ENCODE measurements around the gene FERD3L. TPM values are rescaled to one million over a fixed set of nuclear protein-coding genes. Genes with fewer than 3 reads are reported as not detected.

FERD3L gene
- total and polyA plus RNA-seq, 5 experiments from 2014 or later = not detected

DNA sequence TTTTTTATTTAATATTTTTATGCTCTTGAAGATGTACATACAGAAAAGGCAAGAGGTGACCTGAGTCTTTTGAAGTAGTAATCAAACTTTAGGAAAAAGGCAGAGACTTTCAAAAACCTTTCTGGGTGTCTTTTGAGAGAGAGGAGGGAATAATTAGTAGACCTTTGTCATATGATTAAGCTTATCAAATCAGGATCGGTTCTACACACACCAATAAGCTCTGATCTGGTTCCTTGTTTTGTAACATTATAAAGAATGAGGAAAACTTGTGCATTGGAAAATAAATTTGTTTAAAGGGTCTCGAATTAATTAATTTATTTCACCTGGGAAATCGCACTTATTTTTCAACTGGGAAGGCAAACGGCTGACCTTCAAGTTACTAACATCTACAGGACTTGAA, 39.7 kb downstream of the FERD3L start:
- H3K36me3 Mint-ChIP-seq = peaks cover 0 to 15% (median 3%) of the 10 kb centered on the region in 3 donors
- DNase-seq = no peak
- H3K4me3 Mint-ChIP-seq = no peak overlapping the region
- no peak for ATAC-seq
- POLR2A ChIA-PET = no interaction called here
- H3K4me1 Mint-ChIP-seq = peaks cover 2 to 13% (median 5%) of the 10 kb centered on the region in 4 donors
- H3K27ac Mint-ChIP-seq = no peak overlapping the region
- peaks cover 50 to 81% (median 63%) of the 10 kb centered on the region in 5 donors for H3K27me3 Mint-ChIP-seq
- peaks cover 0 to 21% (median 6%) of the 10 kb centered on the region in 9 donors for H3K9me3 Mint-ChIP-seq

DNA sequence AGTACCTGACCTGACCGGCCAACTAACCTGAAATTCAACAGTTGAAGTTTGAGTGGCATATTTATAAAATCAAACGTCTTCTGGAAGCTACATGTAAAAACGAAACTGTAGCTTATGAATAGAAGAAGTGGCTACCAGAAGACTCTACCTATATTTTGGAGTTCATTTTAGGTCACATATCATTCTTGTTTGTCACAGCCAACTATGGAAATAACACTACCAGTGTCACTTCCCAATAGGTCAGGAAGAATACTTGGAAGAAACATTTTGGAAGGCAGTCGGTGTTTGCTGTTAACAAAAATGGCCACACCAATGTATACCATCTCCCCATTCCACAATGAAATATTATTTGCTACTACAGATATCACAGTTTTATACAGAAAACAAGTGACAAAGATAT, 40.4 kb downstream of the FERD3L start:
- H3K27me3 Mint-ChIP-seq = peaks cover 47 to 76% (median 57%) of the 10 kb centered on the region in 5 donors
- H3K9me3 Mint-ChIP-seq = peaks cover 0 to 21% (median 6%) of the 10 kb centered on the region in 9 donors
- no peak overlapping the region for H3K27ac Mint-ChIP-seq
- no peak for ATAC-seq
- POLR2A ChIA-PET = no interaction called here
- peaks cover 0 to 11% (median 3%) of the 10 kb centered on the region in 3 donors for H3K36me3 Mint-ChIP-seq
- no peak for DNase-seq
- no peak overlapping the region for H3K4me3 Mint-ChIP-seq
- peaks cover 2 to 13% (median 5%) of the 10 kb centered on the region in 4 donors for H3K4me1 Mint-ChIP-seq

DNA sequence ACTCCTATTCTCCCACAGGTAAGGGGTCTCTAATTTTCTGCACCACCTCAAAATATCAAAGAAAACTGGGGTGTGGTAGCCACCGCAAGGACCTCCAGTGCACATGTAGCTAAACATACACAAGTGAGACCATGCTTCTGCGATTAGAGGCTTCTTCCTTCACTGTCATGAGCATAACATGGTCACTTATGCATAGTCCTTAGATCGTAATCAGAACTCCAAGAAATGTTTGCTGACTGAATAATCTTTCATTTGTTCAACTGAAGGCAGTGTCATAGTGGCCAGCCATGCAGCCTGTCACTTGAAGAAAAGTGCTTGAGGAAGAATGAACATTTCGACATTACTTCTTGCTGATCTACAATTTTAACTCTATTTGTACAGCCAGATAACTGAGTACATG, 42.3 kb downstream of the FERD3L start:
- Mint-ChIP-seq H3K36me3 (peaks cover 0 to 7% (median 3%) of the 10 kb centered on the region in 3 donors), H3K9me3 (peaks cover 0 to 15% (median 0%) of the 10 kb centered on the region in 9 donors), H3K27me3 (peaks cover 31 to 61% (median 37%) of the 10 kb centered on the region in 5 donors), H3K4me1 (peaks cover 0 to 8% (median 5%) of the 10 kb centered on the region in 4 donors), H3K4me3 (no peak overlapping the region), H3K27ac (no peak overlapping the region)
- no peak for DNase-seq
- POLR2A ChIA-PET = no interaction called here
- no peak for ATAC-seq

DNA sequence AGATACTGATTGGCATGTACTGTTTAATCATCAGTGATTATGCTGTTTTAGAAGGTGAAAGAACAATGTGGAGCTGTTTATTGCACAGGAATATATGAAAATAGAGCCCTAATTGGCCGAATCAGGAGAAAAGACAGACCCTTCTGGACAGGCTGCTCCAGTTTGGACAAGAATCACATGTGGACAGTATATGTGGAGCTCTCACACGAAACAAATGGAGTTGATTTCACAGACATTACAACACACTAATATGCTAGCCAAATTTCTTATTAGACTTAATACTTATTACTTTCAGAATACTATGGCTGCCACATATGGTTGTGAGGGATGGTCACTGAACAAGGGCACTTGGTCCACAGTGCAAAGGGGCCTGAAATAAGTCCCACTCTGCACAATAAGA, 43.3 kb downstream of the FERD3L start:
- DNase-seq = no peak
- peaks cover 25 to 57% (median 27%) of the 10 kb centered on the region in 5 donors for H3K27me3 Mint-ChIP-seq

DNA sequence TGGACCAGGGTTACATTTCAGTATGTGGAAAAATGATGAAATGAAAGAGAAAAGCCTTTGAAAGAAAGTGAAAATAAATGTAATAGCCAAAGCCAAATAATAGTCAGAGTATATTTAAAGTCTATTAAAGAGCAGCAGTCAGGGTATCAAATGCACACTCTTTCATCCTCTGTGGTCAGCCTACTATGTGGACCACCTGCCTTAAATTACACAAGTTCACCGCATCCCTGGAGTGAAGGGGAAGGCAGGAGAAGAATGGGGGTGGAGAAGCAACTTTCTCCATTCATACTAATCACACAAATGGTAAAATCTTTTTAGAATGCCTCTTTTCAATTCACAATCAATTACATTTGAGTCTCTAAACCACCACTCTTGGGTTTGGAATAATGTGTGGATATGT, 43.7 kb downstream of the FERD3L start:
- ATAC-seq = no peak
- DNase-seq = no peak
- H3K9me3 Mint-ChIP-seq = peaks cover 0 to 15% (median 0%) of the 10 kb centered on the region in 9 donors
- no peak overlapping the region for H3K27ac Mint-ChIP-seq
- POLR2A ChIA-PET = no interaction called here
- peaks cover 22 to 56% (median 25%) of the 10 kb centered on the region in 5 donors for H3K27me3 Mint-ChIP-seq
- peaks cover 0 to 7% (median 0%) of the 10 kb centered on the region in 3 donors for H3K36me3 Mint-ChIP-seq
- no peak overlapping the region for H3K4me3 Mint-ChIP-seq
- H3K4me1 Mint-ChIP-seq = no peaks in the 10 kb centered on the region

More for the DNA sequence above, 43.3 kb downstream of the FERD3L start:
- POLR2A ChIA-PET = no interaction called here
- no peaks in the 10 kb centered on the region for H3K4me1 Mint-ChIP-seq
- H3K9me3 Mint-ChIP-seq = peaks cover 0 to 15% (median 0%) of the 10 kb centered on the region in 9 donors
- no peak overlapping the region for H3K27ac Mint-ChIP-seq
- no peak overlapping the region for H3K4me3 Mint-ChIP-seq
- H3K36me3 Mint-ChIP-seq = peaks cover 0 to 7% (median 0%) of the 10 kb centered on the region in 3 donors
- ATAC-seq = no peak

- Mint-ChIP-seq H3K4me1 (no peaks in the 10 kb centered on the region), H3K9me3 (peaks cover 0 to 8% (median 0%) of the 10 kb centered on the region in 9 donors)
Measured at GRCh38 chr7:19099924-19100323, 45.3 kb downstream of the FERD3L start.

DNA sequence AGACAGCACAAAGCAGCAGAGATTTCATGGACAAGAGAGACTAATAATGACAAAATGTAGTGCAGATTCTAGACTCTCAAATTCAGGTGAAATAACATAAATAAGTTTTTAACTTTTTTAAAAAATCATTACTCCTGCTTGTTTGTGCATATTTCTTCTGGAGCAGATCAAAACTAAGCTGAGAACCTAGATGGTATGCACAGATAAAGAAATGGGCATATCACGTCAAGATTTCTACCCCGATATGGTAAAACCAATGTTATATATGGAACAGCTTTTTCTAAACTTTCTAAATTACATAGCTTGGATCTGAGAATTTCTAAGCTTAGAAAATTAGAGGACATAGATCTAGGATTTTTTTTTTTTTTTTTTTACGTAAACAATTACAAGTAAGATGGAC, 46.0 kb downstream of the FERD3L start:
- POLR2A ChIA-PET = no interaction called here
- H3K27ac Mint-ChIP-seq = no peak overlapping the region
- DNase-seq = no peak
- H3K36me3 Mint-ChIP-seq = peaks cover 0 to 6% (median 0%) of the 10 kb centered on the region in 3 donors
- no peak overlapping the region for H3K4me3 Mint-ChIP-seq
- peaks cover 8 to 39% (median 13%) of the 10 kb centered on the region in 5 donors for H3K27me3 Mint-ChIP-seq
- ATAC-seq = no peak
- peaks cover 0 to 8% (median 0%) of the 10 kb centered on the region in 9 donors for H3K9me3 Mint-ChIP-seq
- H3K4me1 Mint-ChIP-seq = no peaks in the 10 kb centered on the region

More at GRCh38 chr7:19099924-19100323, 45.3 kb downstream of the FERD3L start:
- H3K36me3 Mint-ChIP-seq = peaks cover 0 to 7% (median 0%) of the 10 kb centered on the region in 3 donors
- H3K27ac Mint-ChIP-seq = no peak overlapping the region
- H3K4me3 Mint-ChIP-seq = no peak overlapping the region
- peaks cover 11 to 47% (median 16%) of the 10 kb centered on the region in 5 donors for H3K27me3 Mint-ChIP-seq
- no peak for ATAC-seq
- DNase-seq = no peak
- POLR2A ChIA-PET = no interaction called here

DNA sequence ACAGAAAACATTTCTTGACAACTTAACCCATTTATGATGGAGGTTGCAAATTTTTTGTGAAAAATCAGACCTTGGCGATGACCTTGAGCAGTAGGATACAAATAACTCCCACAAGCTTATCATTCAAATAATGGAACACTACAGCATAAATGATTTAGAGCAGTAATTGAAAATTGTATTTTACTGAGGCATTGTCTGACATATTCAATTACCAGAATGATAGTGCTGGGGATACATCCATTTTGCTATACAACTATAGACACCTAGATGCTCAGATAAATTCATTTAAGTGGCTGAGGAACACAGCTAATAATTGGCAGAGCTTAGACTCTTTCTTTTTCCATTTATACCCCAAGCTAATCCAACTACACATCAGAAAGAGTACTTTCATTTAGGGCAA, 46.7 kb downstream of the FERD3L start:
- POLR2A ChIA-PET = no interaction called here

GRCh38 chr7:19097165-19098055, 47.8 kb downstream of the FERD3L start:
- ATAC-seq = no peak

More for the DNA sequence above, 46.7 kb downstream of the FERD3L start:
- Mint-ChIP-seq H3K4me3 (no peak overlapping the region), H3K4me1 (no peaks in the 10 kb centered on the region), H3K27ac (no peak overlapping the region), H3K27me3 (peaks cover 8 to 36% (median 11%) of the 10 kb centered on the region in 5 donors), H3K9me3 (peaks cover 0 to 8% (median 0%) of the 10 kb centered on the region in 9 donors), H3K36me3 (no peaks in the 10 kb centered on the region)
- ATAC-seq = no peak
- no peak for DNase-seq

GRCh38 chr7:19095353-19095860, 49.8 kb downstream of the FERD3L start:
- H3K27me3 Mint-ChIP-seq = peaks cover 0 to 17% (median 0%) of the 10 kb centered on the region in 5 donors
- H3K27ac Mint-ChIP-seq = no peak overlapping the region
- POLR2A ChIA-PET = no interaction called here
- H3K36me3 Mint-ChIP-seq = no peaks in the 10 kb centered on the region
- ATAC-seq = no peak
- H3K4me1 Mint-ChIP-seq = no peaks in the 10 kb centered on the region
- peaks cover 0 to 3% (median 0%) of the 10 kb centered on the region in 9 donors for H3K9me3 Mint-ChIP-seq
- no peak overlapping the region for H3K4me3 Mint-ChIP-seq
- no peak for DNase-seq

More at GRCh38 chr7:19097165-19098055, 47.8 kb downstream of the FERD3L start:
- POLR2A ChIA-PET = no interaction called here
- H3K4me3 Mint-ChIP-seq = no peak overlapping the region
- H3K9me3 Mint-ChIP-seq = no peaks in the 10 kb centered on the region
- no peak overlapping the region for H3K27ac Mint-ChIP-seq
- no peak for DNase-seq
- no peaks in the 10 kb centered on the region for H3K4me1 Mint-ChIP-seq
- H3K36me3 Mint-ChIP-seq = no peaks in the 10 kb centered on the region
- H3K27me3 Mint-ChIP-seq = peaks cover 0 to 26% (median under 1%) of the 10 kb centered on the region in 5 donors
